Uterus (tissue), 2 donors: Measurements from ENCODE around the gene PKNOX2.
A peak's percentile ranks its signal among the peaks of the same experiment; 100 is the strongest.

Experiments
- CTCF ChIP-seq, 4 experiments: fragments of 200-600 bp in 2 of 4; fragments of 450-650 bp in 2 of 4; sonication (generic) in 2 of 4; IDR thresholded peaks; one replicate each; pipeline ENCODE4 v1.5.1; 2016 to 2019; ENCODE audit warnings: antibody characterized with exemption in 4 of 4, mild to moderate bottlenecking in 2 of 4, moderate library complexity in 1 of 4
- POLR2A ChIP-seq, 2 donors: fragments of 450-650 bp; IDR thresholded peaks; one replicate each; pipeline ENCODE4 v1.6.1; 2016; ENCODE audit warnings: antibody characterized with exemption in 2 of 2, mild to moderate bottlenecking in 1 of 2, moderate library complexity in 1 of 2

- TF ChIP-seq POLR2A (IDR thresholded peaks at IDR 0.05) = no peak
- peak; percentile 78 to 88 (median 88) for TF ChIP-seq CTCF (IDR thresholded peaks at IDR 0.05)
Observed at GRCh38 chr11:125345421-125346178, 181.0 kb downstream of the PKNOX2 start.
